RCC 7860 (cell line): ENCODE measurements around the gene PACSIN2.
"Not testable (repeated sequence)": the region's sequence is repeated elsewhere in the genome, so short reads cannot be mapped to it uniquely, and the experiment has no call there.

Experiments used
- DNase-seq: peaks from one replicate; pipeline ENCODE4 v3.0.0-alpha.2; 2015; ENCODE audit warnings: low spot score
- FAIRE-seq: peaks from 2 replicates; lab custom pipeline; 2012; peaks lifted over from hg19 to GRCh38; lab: Jason Lieb, UNC

The PACSIN2 gene, protein sequence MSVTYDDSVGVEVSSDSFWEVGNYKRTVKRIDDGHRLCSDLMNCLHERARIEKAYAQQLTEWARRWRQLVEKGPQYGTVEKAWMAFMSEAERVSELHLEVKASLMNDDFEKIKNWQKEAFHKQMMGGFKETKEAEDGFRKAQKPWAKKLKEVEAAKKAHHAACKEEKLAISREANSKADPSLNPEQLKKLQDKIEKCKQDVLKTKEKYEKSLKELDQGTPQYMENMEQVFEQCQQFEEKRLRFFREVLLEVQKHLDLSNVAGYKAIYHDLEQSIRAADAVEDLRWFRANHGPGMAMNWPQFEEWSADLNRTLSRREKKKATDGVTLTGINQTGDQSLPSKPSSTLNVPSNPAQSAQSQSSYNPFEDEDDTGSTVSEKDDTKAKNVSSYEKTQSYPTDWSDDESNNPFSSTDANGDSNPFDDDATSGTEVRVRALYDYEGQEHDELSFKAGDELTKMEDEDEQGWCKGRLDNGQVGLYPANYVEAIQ

DNA sequence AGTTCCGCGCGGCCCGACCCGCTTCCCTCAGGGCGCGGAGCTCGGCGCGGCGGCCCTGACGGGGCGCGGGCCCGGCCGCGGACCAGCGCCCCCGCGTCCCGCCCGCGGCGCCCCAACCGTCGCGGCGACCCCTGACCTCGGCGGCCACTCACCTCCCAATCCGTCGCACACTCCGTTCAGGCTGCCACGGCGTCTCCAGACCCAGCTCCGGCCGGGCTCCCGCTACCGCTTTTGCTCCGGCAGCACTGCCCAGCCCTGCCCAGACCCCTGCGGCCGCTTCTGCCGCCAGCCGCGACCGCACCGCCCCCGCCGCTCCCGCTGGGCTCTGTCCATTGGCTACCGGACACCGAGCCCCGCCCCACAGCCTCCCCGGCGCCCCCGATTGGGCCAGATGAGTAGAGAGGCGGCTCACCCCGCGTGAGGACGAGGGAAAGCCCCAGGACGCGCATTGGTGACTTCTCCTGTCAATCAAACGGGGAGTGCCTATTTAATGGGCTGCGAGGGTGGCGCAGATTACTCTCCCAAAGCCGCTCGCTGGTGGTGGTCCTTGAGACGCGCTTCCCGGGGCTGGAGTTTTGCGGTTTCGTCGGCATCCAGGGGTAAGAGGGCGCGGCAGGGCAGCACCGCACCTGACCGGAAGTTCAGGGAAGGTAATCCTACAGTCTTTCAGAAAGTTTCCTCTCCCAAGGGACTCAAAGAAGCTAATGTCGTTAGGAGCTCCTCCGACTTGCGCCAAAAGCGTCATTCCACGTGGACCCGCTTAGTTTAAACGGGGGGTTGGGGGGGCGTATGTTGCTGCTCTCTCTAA, at the start of gene PACSIN2:
Gene PACSIN2, minus strand, starts transcription at position 281 of the 808 bp plus-strand sequence. CDS start 103,069 bp downstream, outside the sequence.
- FAIRE-seq (no peak), DNase-seq (peak; percentile 92)

DNA sequence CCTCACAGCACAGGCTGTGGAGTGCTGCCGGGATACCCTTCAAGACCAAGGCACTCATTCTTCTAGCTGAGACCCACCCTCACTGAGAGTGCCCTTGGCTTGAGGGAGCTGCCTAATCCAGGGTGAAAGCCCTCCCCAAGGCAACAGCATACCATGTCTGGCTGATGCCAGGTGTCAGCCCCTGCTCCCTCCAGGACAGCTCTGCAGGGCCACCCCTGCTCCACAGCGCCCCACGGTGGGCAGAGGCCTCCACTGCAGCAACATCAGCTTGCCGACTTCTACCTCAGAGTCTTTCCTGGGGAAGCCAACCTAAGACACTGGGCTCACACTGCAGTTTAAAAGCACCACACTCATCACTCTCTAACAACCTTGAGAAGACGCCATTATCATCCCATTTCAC, 45.2 kb upstream of the PACSIN2 start:
- DNase-seq: no peak
- FAIRE-seq: no peak

DNA sequence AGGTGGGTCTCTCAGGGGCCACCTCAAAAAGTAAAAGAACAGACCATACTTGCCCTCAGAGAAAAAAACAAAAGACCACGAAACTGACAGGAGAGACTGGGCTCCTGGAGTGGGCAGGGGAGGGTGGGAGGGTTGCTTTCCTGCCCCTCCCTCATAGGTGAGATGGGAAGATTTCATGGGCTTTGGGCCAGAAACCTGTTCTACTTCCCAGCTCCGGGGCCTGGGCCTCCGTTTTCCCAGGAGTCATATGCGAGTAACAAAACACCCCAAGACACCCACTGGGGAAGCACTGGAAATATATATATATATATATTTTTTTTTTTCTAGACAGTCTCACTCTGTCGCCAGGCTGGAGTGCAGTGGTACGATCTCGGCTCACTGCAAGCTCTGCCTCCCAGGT, 42.7 kb upstream of the PACSIN2 start:
- no peak for DNase-seq

DNA sequence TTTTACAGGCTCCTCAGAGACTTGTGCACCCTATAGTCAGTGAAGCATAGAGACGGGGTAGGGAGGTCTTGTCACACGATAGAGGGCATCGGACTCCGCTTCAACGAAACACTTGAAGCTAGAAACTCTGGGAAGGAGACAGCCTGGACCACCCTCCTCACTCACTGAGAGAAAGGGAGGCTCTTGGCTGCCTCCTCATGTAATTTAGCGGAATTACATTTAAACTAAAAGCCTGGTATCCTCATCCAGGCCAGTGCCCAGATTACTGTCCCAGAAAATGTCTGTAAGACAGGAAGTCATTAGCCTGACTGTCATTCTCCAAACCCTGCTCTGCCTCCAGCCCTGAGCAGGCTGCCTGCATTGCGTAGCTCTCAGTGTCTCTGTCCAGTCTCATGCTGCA, 38.2 kb upstream of the PACSIN2 start:
- DNase-seq (peak; percentile 14), FAIRE-seq (no peak)

More for the DNA sequence above, 42.7 kb upstream of the PACSIN2 start:
- no peak for FAIRE-seq

DNA sequence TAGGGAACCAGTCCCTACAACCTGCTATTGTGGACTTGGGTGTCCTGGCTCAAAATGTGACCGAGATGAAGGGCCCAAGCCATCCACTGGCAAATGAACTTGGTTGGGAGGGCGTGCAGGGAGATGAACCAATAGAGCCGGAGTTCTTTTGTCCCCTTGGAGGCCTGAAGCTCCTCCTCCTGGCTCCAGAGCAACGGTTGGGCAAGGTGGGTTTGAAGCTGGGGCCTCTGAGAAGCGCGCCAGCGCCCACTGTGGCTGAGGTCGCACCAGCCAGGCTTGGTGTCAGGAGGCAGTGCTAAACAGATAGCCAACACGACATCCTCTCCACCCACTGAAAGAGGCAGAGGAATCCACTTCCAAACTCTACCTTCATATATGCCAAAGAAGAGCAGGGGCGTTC, 36.0 kb upstream of the PACSIN2 start:
- DNase-seq: no peak

DNA sequence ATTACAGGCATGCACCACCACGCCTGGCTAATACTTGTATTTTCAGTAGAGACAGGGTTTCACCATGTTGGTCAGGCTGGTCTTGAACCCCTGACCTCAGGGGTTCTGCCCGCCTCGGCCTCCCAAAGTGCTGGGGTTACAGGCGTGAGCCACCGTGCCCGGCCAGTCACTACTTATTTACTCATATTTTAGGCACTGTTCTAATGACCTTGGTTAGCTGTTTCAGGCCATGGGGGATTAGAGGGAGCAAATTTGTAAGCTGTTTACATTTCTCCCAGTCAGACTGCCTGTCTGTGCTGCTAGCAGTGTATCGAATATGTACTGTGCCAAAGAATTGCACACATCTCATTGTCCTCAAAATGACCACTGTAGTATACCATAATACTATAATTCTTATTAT, 32.7 kb upstream of the PACSIN2 start:
- DNase-seq (no peak), FAIRE-seq (no peak)

More for the DNA sequence above, 36.0 kb upstream of the PACSIN2 start:
- FAIRE-seq: no peak

DNA sequence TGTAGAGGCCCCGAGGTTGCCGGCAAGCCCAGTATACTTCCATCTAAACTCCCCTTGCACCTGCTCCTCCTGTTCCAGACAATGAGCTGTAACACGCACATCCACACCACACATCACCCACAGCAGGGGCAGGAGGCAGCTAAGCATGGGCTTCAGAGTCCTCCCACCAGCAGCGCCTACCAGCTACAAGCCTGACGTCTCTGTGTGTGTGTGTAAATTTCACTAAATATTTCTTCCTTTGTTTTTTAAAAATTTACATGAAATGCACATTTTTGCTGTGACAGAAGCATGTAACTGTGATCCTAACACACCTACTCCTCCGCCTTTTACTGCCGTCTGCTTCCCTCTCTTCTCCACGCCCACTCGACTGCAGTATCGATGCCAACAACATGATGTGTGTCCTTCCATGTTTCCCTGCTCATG, 29.4 kb upstream of the PACSIN2 start:
- FAIRE-seq (no peak), DNase-seq (no peak)

DNA sequence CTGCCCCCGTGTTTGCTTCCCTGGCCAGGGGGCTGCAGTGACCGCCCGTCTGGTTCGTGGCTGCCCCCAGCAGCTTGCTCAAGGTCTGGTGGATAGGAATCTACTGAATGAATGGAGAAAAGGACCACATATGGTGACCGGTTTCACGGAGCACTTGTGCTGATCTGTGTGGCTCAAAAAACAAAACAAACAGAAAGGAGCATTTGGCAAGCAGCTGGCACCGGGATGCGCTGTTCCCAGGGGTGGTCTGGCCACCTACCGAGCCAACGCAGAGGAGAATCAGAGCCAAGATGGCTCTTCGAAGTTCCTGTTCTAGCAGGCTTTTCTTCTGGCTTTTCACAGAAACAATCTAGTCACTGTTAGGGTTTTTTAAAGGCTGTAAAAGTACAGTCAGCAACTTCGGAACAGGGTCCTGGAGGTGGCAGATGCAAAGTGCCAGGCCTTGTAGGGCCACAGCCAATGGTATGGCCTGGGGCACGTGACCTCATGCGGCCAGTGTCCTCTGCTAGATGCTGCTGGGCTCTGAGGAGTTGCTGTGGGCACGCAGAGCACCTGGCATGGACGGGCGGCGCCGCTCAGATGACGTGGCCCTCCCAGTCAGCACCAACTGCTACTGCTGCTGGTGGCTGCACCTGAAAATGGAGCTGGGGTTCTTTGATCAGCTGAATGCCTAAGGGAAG, 27.3 kb upstream of the PACSIN2 start:
- FAIRE-seq (no peak), DNase-seq (no peak)

DNA sequence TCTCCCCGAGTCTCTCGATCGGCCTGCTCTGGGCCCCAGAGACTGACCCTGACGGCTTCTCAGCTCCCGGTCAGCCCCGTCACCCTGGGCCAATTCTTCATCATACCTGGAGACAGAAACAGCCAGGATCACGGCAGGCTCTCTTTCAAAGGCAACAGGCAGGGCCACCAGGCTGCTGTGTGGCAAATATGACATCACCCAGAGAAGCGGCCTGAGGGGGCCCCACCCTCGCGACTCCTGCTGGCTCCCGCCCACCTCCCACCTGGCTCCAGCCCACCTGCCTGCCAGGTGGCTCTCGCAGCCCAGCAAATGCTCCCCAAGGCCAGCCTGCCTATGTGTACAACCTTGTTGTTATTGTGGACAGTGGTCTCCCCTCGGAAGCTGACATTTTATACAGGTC, 24.9 kb upstream of the PACSIN2 start:
- FAIRE-seq (no peak), DNase-seq (no peak)

DNA sequence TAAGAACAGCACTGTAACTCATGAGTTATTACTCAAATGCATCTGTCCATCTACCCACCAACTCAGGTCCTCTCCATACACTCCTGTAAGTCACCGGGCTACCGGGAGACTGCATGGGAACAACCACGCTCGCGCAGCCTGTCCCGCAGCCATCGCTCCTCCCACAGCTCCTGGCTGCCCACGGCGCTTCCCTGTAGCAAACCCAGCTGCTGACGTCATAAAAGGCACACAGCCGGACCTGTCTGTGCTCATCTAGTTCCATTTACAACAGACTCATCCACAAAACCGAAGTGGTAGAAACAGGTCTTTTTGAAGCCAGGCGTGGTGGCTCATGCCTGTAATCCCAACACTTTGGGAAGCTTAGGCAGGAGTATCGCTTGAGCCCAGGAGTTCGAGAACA, 23.4 kb upstream of the PACSIN2 start:
- DNase-seq: no peak
- FAIRE-seq: no peak

DNA sequence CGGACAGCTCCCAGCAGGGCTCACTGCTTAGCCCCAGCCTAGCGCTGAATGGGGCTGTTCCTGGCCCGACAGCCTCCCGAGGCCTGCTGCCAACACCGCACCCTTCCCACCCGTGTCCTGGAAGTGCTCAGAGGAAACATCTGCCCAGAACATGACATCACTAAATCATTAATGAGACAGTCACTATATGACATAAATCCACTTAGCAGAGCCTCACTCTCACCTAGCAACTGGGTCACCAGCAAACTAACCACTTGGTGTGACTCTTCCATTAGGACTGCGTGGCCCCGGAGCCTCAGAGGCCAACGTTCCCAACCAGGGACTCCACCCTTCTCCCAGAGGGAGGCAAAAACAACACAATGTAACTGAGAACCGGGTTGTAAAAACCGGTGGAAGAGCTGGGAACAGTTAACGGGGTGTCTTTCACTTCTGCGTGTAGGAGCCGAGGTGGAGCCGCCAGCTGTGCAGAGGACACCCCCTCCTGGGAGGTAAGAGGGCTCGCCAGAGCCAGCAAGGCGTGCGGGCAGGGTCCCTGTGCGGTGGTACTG, 21.4 kb upstream of the PACSIN2 start:
- FAIRE-seq: no peak
- peak; percentile 11 for DNase-seq

DNA sequence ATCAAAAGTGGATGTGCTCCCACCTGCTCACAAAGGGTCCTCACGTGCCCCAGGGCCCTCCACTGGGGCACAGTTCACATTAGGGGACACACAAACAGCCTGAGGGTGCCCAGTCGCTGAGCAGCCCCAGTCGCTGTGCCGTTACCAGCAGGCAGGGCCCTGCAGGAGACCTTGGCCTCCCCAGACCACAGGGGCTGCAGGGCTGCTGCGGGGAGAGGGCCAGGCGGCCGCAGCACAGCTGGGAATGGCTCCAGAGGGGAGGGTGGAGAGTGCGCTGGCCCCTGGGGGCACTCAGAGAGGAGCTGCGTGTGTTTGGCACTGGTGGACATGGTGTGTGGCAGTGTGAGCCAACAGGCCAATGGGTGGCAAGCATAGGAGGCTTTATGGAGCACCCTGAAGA, 20.3 kb upstream of the PACSIN2 start:
- no peak for DNase-seq
- FAIRE-seq: no peak

DNA sequence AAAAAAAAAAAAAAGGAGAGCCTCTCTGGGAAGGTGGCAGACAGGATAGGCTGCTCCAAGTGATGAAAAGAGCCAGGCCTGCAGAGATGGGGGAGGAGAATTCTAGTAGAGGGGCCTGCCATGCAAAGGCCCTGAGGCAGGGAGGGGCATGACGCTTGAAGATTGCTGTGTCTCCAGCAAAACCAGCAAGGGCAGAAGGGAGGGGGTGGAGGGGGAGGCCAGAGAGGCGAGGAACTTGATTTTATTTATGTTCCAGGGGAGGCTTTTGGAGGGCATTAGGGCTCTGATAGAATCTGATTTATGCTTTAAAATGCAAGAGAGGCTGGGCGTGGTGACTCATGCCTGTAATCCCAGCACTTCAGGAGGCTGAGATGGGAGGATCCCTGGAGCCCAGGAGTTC, 16.7 kb upstream of the PACSIN2 start:
- no peak for DNase-seq
- no peak for FAIRE-seq

DNA sequence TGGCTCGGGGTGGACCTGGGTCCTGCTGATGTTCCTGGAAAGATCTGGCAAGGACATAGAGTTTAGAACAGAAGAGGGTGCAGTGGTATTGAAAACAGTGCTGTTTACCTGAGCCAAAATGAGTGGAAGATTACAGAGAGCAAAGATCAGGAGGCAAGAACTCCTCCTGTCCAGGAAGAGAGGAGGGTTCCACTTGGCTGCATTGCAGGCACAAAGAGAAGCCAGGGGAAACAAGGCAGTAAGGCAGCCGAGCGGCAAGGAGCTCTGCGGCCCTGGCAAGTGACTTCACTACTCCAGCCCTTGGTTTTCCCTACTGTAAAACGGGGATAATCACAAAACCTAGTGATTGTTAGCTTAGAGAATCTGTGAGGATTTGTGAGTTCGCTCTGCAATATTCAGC, 3.7 kb upstream of the PACSIN2 start:
- peak; percentile 56 for DNase-seq
- peak; percentile 83 for FAIRE-seq

DNA sequence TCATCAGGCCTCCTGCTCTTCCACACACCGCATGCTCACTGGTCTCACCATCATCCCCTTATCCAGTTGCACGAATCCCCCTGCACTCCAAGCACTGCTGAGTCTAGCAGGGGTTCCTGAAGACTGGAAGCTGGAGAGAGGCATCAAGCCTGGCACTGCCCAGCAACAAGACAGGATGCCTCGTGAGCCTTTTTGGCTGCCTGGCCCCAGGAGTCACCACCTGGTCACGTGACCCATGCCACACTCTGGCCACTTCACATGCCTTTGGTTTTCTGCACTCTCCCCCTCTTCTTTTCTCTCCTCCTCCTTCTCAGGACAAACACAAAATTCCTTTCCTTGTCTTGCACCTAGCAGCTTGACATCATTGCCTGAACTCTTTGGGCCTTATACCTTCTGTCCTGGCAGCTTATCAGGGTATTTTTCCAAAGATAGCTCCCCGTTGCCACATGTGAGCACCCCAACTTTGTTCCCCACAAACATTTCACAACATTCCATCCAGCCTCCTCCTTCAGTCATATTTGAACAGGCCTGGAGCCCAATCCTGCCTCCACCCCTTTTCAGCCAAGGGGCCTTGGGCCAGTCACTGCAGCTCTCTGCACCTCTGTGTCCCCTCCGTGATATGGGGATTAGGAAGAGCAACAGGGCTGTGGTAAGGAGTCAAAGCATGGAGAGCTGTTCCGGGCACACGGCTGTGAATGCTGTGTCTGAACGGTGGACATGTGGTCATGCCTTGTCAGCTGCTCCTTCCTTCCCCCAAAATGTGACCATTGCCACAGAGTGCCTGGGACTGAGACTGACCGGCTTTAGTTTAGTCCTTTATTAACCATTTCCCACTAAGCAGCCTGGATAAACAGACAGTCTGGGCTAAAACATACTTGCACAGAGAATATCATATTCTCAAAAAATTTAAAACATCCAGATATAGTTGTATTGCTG, 2.8 kb upstream of the PACSIN2 start:
- peak; percentile 42 for FAIRE-seq
- DNase-seq: peak; percentile 67

DNA sequence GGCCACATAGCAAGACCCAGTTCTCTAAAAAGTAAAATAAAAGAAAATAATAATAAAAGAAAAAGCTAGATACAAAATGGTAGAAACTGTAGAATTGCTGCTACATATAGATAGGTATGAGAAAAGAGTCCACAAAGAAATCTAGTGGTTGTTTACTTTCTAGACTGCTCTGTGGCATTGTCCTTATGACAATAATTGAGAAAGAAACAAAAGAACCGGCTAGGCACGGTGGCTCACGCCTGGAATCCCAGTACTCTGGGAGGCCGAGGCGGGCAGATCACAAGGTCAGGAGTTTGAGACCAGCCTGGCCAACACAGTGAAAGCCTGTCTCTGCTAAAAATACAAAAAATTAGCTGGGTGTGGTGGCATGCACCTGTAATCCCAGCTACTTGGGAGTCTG, 1.2 kb upstream of the PACSIN2 start:
- not testable (repeated sequence) for FAIRE-seq, DNase-seq

DNA sequence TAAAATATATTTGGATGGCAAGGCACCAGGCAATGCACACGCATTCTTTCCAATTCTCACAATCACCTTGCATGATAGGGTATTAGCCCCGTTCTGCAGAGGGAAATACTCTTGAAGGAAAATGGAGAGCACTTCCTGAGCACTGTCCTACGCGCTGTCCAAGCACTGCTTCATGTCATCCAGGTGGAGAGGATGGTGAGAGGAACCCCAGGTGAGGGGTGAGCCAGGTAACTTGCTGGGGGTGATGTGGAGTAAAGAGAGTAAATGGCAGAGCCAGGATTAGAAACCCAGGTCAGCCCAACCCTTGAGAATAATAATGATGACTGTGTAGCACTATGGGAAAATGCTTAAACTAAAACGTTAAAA, 711 bp upstream of the PACSIN2 start:
- DNase-seq: no peak
- no peak for FAIRE-seq

DNA sequence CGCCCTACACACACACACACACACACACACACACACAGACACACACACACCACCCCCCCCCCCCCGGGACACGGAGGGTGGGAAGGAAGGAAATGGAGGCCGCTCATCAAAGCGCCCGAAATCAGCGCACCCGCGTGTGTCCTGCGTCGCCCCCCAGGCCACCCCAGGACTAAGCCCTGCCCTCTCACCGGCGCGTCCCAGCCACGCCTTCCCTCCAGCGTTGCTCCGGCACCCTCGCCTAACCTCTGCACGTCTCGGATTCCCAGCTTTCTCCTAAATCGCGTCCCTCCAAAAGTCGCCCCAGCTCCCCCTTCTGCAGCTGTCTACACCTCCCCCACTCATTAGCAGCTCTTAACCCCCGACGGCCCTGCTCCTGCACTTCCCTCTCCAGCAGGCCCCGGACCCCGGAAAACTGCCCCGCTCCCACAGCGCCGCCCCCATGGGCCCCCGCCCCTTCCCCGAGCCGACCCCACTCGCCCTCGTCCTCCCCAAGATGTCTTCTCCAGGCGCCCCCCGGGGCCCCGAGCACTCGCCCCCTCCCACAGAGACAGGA, 557 bp downstream of the PACSIN2 start:
- DNase-seq (no peak), FAIRE-seq (no peak)
